Activated B cell treated with CpG ODN at 0.5 μM for 24 hours (primary cell): ENCODE measurements around the gene CLNK. TPM values are rescaled to one million over a fixed set of nuclear protein-coding genes. Genes with fewer than 3 reads are reported as not detected.

Experiments
- ATAC-seq: fragments of 200-7000 bp; cut with Tn5 transposase; one replicate; pipeline ENCODE4 v1.10.0; 2021; ENCODE audit warnings: low read depth, mild to moderate bottlenecking, moderate library complexity
- CTCF ChIA-PET: fragments of 350-600 bp; sonication (Branson Sonifier 250); formaldehyde crosslinking; loops from one replicate; lab custom pipeline; 2021; ENCODE audit warnings: antibody characterized with exemption; lab: Charles Lee
- POLR2A ChIA-PET: fragments of 350-600 bp; sonication (Branson Sonifier 250); formaldehyde crosslinking; loops from one replicate; lab custom pipeline; 2021; ENCODE audit warnings: antibody characterized with exemption; lab: Charles Lee
- DNase-seq: peaks from one replicate; pipeline ENCODE4 v3.0.0; 2022
- H3K27ac Mint-ChIP-seq: one replicate; pipeline ENCODE4 v1.8.0; 2020; ENCODE audit warnings: mixed read lengths
- H3K27me3 Mint-ChIP-seq: one replicate; pipeline ENCODE4 v1.8.0; 2021; ENCODE audit warnings: mixed read lengths
- H3K36me3 Mint-ChIP-seq: one replicate; pipeline ENCODE4 v1.8.0; 2021; ENCODE audit warnings: low read depth, mixed read lengths
- H3K4me1 Mint-ChIP-seq: one replicate; pipeline ENCODE4 v1.8.0; 2021; ENCODE audit warnings: mixed read lengths
- H3K4me3 Mint-ChIP-seq: one replicate; pipeline ENCODE4 v1.8.0; 2020; ENCODE audit warnings: mild to moderate bottlenecking, mixed read lengths
- H3K9me3 Mint-ChIP-seq: one replicate; pipeline ENCODE4 v1.8.0; 2020; ENCODE audit warnings: mixed read lengths
- intact Hi-C: fragments of 100-400 bp; cut with micrococcal nuclease; formaldehyde crosslinking; loops from one replicate; pipeline ENCODE4 v1.15.1; 2024
- total RNA-seq: library from RNA; stranded (reverse); gene quantifications from 2 replicates; pipeline ENCODE4 v1.2.3, GENCODE V29; 2022
- TF ChIP-seq, protein P1 (sequence below): fragments of 200-600 bp; IDR thresholded peaks from one replicate; pipeline ENCODE4 v1.8.0; 2022; ENCODE audit warnings: antibody characterized with exemption, mild to moderate bottlenecking

The CLNK gene
- total RNA-seq, 1 donor from 2014 or later: 0.58 TPM

DNA sequence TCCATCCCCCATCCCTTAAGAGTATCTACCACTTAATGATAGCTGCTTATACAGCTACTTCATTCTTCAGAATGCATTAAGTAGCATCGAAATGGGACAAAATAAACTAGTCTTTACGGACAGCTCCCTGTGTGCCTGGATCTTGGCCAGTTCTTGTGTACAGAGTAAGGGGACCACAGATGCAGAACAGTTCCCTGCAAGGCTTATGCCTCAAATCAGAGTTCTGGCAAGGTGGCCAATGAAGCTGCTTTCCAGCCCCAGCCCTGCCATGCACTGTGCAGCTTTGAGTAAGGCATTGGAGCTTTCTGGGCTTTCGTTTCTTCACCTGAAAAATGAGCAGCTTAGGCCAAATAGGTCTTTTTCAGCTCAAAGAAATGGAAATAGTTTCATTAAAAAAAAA is 14.2 kb downstream of the CLNK start:
- Mint-ChIP-seq H3K36me3 (no peaks in the 10 kb centered on the region), H3K9me3 (no peaks in the 10 kb centered on the region), H3K27me3 (no peaks in the 10 kb centered on the region), H3K27ac (no peak overlapping the region), H3K4me3 (no peak overlapping the region), H3K4me1 (peaks cover 25% of the 10 kb centered on the region)
- DNase-seq: no peak
- ChIA-PET POLR2A (no interaction called here), CTCF (no interaction called here)
- intact Hi-C loops: no loop called here
- TF ChIP-seq, protein P1, sequence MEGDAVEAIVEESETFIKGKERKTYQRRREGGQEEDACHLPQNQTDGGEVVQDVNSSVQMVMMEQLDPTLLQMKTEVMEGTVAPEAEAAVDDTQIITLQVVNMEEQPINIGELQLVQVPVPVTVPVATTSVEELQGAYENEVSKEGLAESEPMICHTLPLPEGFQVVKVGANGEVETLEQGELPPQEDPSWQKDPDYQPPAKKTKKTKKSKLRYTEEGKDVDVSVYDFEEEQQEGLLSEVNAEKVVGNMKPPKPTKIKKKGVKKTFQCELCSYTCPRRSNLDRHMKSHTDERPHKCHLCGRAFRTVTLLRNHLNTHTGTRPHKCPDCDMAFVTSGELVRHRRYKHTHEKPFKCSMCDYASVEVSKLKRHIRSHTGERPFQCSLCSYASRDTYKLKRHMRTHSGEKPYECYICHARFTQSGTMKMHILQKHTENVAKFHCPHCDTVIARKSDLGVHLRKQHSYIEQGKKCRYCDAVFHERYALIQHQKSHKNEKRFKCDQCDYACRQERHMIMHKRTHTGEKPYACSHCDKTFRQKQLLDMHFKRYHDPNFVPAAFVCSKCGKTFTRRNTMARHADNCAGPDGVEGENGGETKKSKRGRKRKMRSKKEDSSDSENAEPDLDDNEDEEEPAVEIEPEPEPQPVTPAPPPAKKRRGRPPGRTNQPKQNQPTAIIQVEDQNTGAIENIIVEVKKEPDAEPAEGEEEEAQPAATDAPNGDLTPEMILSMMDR: no peak
- ATAC-seq: no peak

DNA sequence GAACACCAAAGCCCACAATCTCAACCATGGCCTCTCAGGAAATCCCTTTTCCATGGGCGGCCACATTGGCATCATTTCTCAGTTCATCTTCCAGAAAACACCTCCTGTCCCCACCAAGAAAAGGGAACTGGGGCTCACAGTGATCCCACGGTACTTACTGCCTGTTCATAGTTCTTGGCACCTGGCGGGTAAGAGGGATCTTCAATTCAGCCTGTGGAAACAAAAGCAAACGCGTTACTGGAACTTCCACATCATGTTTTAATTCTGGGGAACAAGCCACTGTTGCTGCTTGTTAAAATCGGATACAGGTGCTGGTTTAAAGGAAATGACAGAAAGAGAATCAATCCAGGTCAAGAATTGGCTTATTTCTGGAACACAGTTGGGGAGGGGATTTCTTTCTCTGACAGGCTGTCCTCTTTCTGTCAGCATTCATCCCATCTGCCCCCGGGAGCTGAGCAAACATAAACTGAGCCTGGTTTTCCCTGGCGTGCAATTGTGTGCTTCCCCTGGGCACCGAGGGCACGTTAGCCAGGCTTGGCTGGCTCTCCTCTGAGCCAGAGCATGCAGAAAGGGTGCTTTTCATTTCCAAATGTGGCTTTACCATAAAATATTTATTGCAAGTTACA is 16.8 kb downstream of the CLNK start:
- Mint-ChIP-seq H3K4me1 (peaks cover 14% of the 10 kb centered on the region), H3K27ac (no peak overlapping the region), H3K9me3 (no peaks in the 10 kb centered on the region), H3K27me3 (no peaks in the 10 kb centered on the region), H3K4me3 (no peak overlapping the region), H3K36me3 (no peaks in the 10 kb centered on the region)
- TF ChIP-seq, protein P1: no peak
- CTCF ChIA-PET: no interaction called here
- intact Hi-C loops: no loop called here
- DNase-seq (no peak), ATAC-seq (no peak)
- POLR2A ChIA-PET: no interaction called here

DNA sequence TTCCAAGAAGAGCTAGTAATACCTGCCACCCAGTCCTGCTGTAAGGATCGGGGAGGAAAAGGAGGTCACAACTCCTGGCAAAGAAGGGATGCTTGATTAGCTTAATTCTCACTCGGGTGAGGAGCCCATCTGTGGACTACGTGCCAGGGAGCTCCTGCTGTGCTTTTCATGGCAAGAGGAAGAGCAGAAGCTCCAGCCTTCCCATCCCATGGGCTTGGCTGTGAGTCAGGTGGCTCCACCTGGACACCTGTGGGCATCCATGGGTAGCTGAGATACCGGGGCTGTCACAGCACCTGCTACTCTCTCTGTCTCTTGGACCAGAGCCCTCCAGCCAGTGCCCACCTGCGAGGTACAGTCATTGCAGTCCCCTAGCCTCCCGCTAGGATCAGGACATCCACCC is 18.0 kb downstream of the CLNK start:
- Mint-ChIP-seq H3K27ac (no peak overlapping the region), H3K27me3 (no peaks in the 10 kb centered on the region), H3K4me1 (peaks cover 7% of the 10 kb centered on the region), H3K4me3 (no peak overlapping the region), H3K9me3 (no peaks in the 10 kb centered on the region), H3K36me3 (no peaks in the 10 kb centered on the region)
- ChIA-PET POLR2A (no interaction called here), CTCF (no interaction called here)
- no peak for DNase-seq
- intact Hi-C loops: no loop called here
- TF ChIP-seq, protein P1: no peak
- ATAC-seq: no peak

DNA sequence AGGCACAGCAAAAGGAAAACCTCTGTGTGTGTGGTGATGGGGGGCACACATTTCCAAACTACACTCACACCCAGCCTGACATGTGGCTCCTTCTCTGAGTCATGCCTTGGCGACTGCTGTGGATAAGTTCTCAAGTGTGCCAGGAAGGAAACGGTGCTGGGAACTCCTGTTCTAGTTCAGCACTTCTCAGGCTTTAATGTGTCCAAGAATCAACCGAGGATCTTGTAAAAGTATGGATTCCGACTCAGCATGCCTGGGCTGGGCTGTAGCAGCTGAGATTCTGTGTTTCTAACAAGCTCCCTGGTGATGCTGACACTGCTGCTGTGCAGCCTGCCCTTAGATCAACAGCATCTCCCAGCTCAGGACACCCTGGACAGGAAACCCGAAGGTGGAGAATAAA is 20.2 kb downstream of the CLNK start:
- no peak for DNase-seq
- intact Hi-C loops: no loop called here
- no peaks in the 10 kb centered on the region for H3K9me3 Mint-ChIP-seq
- no peak for ATAC-seq
- TF ChIP-seq, protein P1: no peak
- H3K4me3 Mint-ChIP-seq: no peak overlapping the region
- H3K4me1 Mint-ChIP-seq: no peaks in the 10 kb centered on the region
- H3K27ac Mint-ChIP-seq: no peak overlapping the region
- POLR2A ChIA-PET: no interaction called here
- CTCF ChIA-PET: no interaction called here
- no peaks in the 10 kb centered on the region for H3K36me3 Mint-ChIP-seq
- H3K27me3 Mint-ChIP-seq: no peaks in the 10 kb centered on the region

DNA sequence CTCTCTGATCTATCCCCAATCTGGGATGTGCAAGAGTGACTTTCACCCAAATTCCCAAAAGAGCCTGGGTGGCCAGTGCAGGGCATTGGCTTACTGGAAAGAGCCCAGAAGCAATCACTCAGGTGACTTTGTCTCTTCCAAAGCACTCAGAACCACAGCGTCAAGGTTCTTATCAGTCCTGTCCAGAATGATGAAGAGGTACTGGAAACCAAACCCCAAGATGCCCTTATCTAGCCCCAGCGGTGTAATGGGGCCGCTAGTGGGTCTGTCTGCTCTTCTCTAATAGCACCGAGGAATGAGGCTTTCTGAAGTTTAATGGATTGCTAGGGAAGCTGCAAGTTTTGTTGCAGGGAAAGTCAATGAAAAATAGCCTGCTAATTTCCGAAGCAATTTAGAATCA is 21.6 kb downstream of the CLNK start:
- no peak for ATAC-seq

More for the DNA sequence above, 21.6 kb downstream of the CLNK start:
- intact Hi-C loops: no loop called here
- POLR2A ChIA-PET: no interaction called here
- Mint-ChIP-seq H3K36me3 (no peaks in the 10 kb centered on the region), H3K4me1 (no peaks in the 10 kb centered on the region), H3K9me3 (no peaks in the 10 kb centered on the region), H3K27ac (no peak overlapping the region), H3K27me3 (no peaks in the 10 kb centered on the region), H3K4me3 (no peak overlapping the region)
- CTCF ChIA-PET: no interaction called here
- DNase-seq: no peak
- TF ChIP-seq, protein P1: no peak
